ENCODE measurements around the gene COX14. TPM values are rescaled to one million over a fixed set of nuclear protein-coding genes. Genes with fewer than 3 reads are reported as not detected.
A peak's percentile ranks its signal among the peaks of the same experiment; 100 is the strongest.

The COX14 gene
- total RNA-seq, 1 experiment from 2014 or later, result 31.9 TPM

- H4K8ac ChIP-seq (replicated peaks; ENCODE audit: insufficient read length, low read depth, low read length), result no peak overlapping the region
- H2BK5ac ChIP-seq (ENCODE audit: insufficient read length, low read length), result no peak overlapping the region
- H3K18ac ChIP-seq (ENCODE audit: insufficient read length, low read depth, low read length), result no peak overlapping the region
- no peak overlapping the region for H3K9ac ChIP-seq (ENCODE audit: extremely low read depth, insufficient read length, low read length)
- H3K79me1 ChIP-seq (ENCODE audit: insufficient read depth, low read depth, low read length, poor library complexity, severe bottlenecking), result no peaks in the 10 kb centered on the region
- no CpG with 5 or more reads among the region's 8 CpGs for WGBS (ENCODE audit: extremely low coverage, insufficient read length, low lambda C conversion rate)
- Mint-ChIP-seq H3K4me1 (peaks cover 45 to 48% of the 10 kb centered on the region in 2 experiments), H3K4me3 (no peak overlapping the region), H3K27ac (peak overlapping the region; percentile 15 to 72 (median 57); a peak in 4 of 7 replicates), H3K9me3 (no peaks in the 10 kb centered on the region), H3K27me3 (ENCODE audit: low read depth) (peaks cover 4% of the 10 kb centered on the region), H3K36me3 (ENCODE audit: insufficient read depth in 1 of 3, low read depth in 3 of 3) (peaks cover 23 to 43% (median 37%) of the 10 kb centered on the region in 3 experiments)
- no peak overlapping the region for H2BK120ac ChIP-seq (ENCODE audit: low read depth, low read length, poor library complexity, severe bottlenecking)
- no peak overlapping the region for H4K5ac ChIP-seq (ENCODE audit: insufficient read length, low read depth, low read length)
- no peaks in the 10 kb centered on the region for H3K9me3 ChIP-seq (ENCODE audit: control insufficient read depth, low read depth, low read length)
- H2BK20ac ChIP-seq (ENCODE audit: low read depth, low read length, poor library complexity, severe bottlenecking), result no peak overlapping the region
- no peak for DNase-seq
- no peaks in the 10 kb centered on the region for H3K79me2 ChIP-seq (ENCODE audit: insufficient read depth, low read length)
- H2AFZ ChIP-seq (ENCODE audit: low read length), result no peak overlapping the region
- H3K4me2 ChIP-seq (ENCODE audit: insufficient read depth, insufficient read length, low read length), result no peak overlapping the region
- H3K56ac ChIP-seq (ENCODE audit: insufficient read length, low read depth, low read length), result no peak overlapping the region
- H2BK12ac ChIP-seq (ENCODE audit: insufficient read length, low read depth, low read length), result no peak overlapping the region
- no peak overlapping the region for H3K23ac ChIP-seq (ENCODE audit: insufficient read length, low read depth, low read length)
- no peak for TF ChIP-seq CTCF (conservative IDR thresholded peaks at IDR 0.05)
- H4K91ac ChIP-seq (ENCODE audit: insufficient read length, low read depth, low read length), result no peak overlapping the region
- no peak overlapping the region for H2AK5ac ChIP-seq (ENCODE audit: insufficient read length, low read length)
- H3K4ac ChIP-seq (ENCODE audit: low read depth, low read length), result no peak overlapping the region
- no peak overlapping the region for H3K14ac ChIP-seq (ENCODE audit: insufficient read depth, low read length)
- no peak overlapping the region for H3K27ac ChIP-seq (ENCODE audit: insufficient read length, low read depth, low read length)
- H4K20me1 ChIP-seq (ENCODE audit: control insufficient read depth, insufficient read depth, insufficient read length), result no peaks in the 10 kb centered on the region
- no peaks in the 10 kb centered on the region for H3K23me2 ChIP-seq (ENCODE audit: insufficient read length, low read depth, low read length, poor library complexity, severe bottlenecking)
- H3K4me1 ChIP-seq (ENCODE audit: insufficient read depth, low read length), result no peaks in the 10 kb centered on the region; the same call in 1 of the 2 replicates
- H3T11ph ChIP-seq (ENCODE audit: low read length), result no peak overlapping the region
- no peak overlapping the region for H2BK15ac ChIP-seq (ENCODE audit: low read depth, low read length)
- H3K27me3 ChIP-seq (ENCODE audit: insufficient read depth, low read length), result no peaks in the 10 kb centered on the region
These were observed 9.3 kb upstream of the COX14 start for GRCh38 chr12:50102646-50103309.

Measured in H9 (cell line).